Liver (tissue), 9 donors: ENCODE results near the gene CRACR2A. TPM values are rescaled to one million over a fixed set of nuclear protein-coding genes. Genes with fewer than 3 reads are reported as not detected.

ENCODE experiments used
- DNase-seq: peaks from one replicate; pipeline ENCODE4 v3.0.0-alpha.2; 2017; ENCODE audit warnings: low spot score
- H3K27ac ChIP-seq, 2 donors: one replicate each; pipeline ENCODE4 v1.7.0; 2013; ENCODE audit warnings: inconsistent platforms in 2 of 2, low read length in 2 of 2, control low read depth in 1 of 2, low read depth in 1 of 2, mild to moderate bottlenecking in 1 of 2
- H3K27me3 ChIP-seq, 4 donors: one replicate each; pipeline versions ENCODE4 v1.6.1 to v1.7.0; 2013; ENCODE audit warnings: low read length in 3 of 4, inconsistent platforms in 1 of 4, mild to moderate bottlenecking in 1 of 4, moderate library complexity in 1 of 4; ENCODE audit not compliant: control insufficient read depth in 4 of 4, insufficient read depth in 4 of 4
- H3K36me3 ChIP-seq, 4 donors: one replicate each; pipeline versions ENCODE4 v1.6.1 to v1.7.0; 2013; ENCODE audit warnings: low read length in 3 of 4, mild to moderate bottlenecking in 3 of 4, low read depth in 1 of 4, moderate library complexity in 1 of 4; ENCODE audit not compliant: control insufficient read depth in 4 of 4, insufficient read depth in 3 of 4
- H3K4me1 ChIP-seq, 4 donors: one replicate each; pipeline versions ENCODE4 v1.6.1 to v1.7.0; 2013; ENCODE audit warnings: low read length in 3 of 4, mild to moderate bottlenecking in 3 of 4, moderate library complexity in 1 of 4; ENCODE audit not compliant: control insufficient read depth in 4 of 4, insufficient read depth in 4 of 4
- H3K4me3 ChIP-seq, 3 donors: one replicate each; pipeline versions ENCODE4 v1.6.1 to v1.7.0; 2013; ENCODE audit warnings: low read length in 3 of 3, control low read depth in 1 of 3, low read depth in 1 of 3, mild to moderate bottlenecking in 1 of 3
- H3K9ac ChIP-seq, 2 donors: one replicate each; pipeline ENCODE4 v1.7.0; 2013; ENCODE audit warnings: low read length in 2 of 2, mild to moderate bottlenecking in 2 of 2, moderate library complexity in 2 of 2, control low read depth in 1 of 2, low read depth in 1 of 2
- H3K9me3 ChIP-seq, 4 donors: one replicate each; pipeline versions ENCODE4 v1.6.1 to v1.7.0; 2013; ENCODE audit warnings: low read length in 3 of 4; ENCODE audit not compliant: control insufficient read depth in 4 of 4
- ATF3 ChIP-seq: IDR thresholded peaks from 2 replicates; pipeline ENCODE4 v1.6.1; 2016; ENCODE audit warnings: antibody characterized with exemption
- FOXA2 ChIP-seq: IDR thresholded peaks from 2 replicates; pipeline ENCODE4 v1.6.1; 2016; ENCODE audit warnings: antibody characterized with exemption
- HNF4A ChIP-seq, 2 donors: conservative IDR thresholded peaks; 2 replicates each; pipeline ENCODE4 v1.6.1; 2016; ENCODE audit warnings: antibody characterized with exemption in 2 of 2, mild to moderate bottlenecking in 2 of 2
- HNF4G ChIP-seq: IDR thresholded peaks from 2 replicates; pipeline ENCODE4 v1.6.1; 2016; ENCODE audit warnings: antibody characterized with exemption
- MAX ChIP-seq: IDR thresholded peaks from 2 replicates; pipeline ENCODE4 v1.6.1; 2016; ENCODE audit warnings: antibody characterized with exemption
- RAD21 ChIP-seq, 2 donors: IDR thresholded peaks; 2 replicates each; pipeline ENCODE4 v1.6.1; 2016; ENCODE audit warnings: antibody characterized with exemption in 2 of 2, mild to moderate bottlenecking in 2 of 2
- REST ChIP-seq: IDR thresholded peaks from 2 replicates; pipeline ENCODE4 v1.6.1; 2016; ENCODE audit warnings: antibody characterized with exemption, mild to moderate bottlenecking
- SP1 ChIP-seq: IDR thresholded peaks from 2 replicates; pipeline ENCODE4 v1.6.1; 2018; ENCODE audit warnings: antibody characterized with exemption, mild to moderate bottlenecking
- TAF1 ChIP-seq: conservative IDR thresholded peaks from 2 replicates; pipeline ENCODE4 v1.6.1; 2016; ENCODE audit warnings: antibody characterized with exemption, mild to moderate bottlenecking
- YY1 ChIP-seq: IDR thresholded peaks from 2 replicates; pipeline ENCODE4 v1.6.1; 2016; ENCODE audit warnings: antibody characterized with exemption, mild to moderate bottlenecking
- ZBTB33 ChIP-seq: IDR thresholded peaks from 2 replicates; pipeline ENCODE4 v1.6.1; 2016; ENCODE audit warnings: antibody characterized with exemption
- WGBS: extraction: QIAGEN DNeasy Blood & Tissue Kit; methylation state at CpG from one replicate; pipeline ENCODE4 v1.1.7; 2013; 5-methylcytosine and 5-hydroxymethylcytosine counted together
- polyA plus RNA-seq, 2 donors: library from polyadenylated mRNA; stranded (reverse) in 1 of 2; unstranded in 1 of 2; fragments of 200-250 nt in 1 of 2; fragments of >200 nt in 1 of 2; fragmentation: Nextera tagmentation in 1 of 2; extraction: Ambion mirVana in 1 of 2; gene quantifications; one replicate each; pipeline versions ENCODE4 v1.2.1 to v1.2.3, GENCODE V29; 2013 to 2015
- total RNA-seq, 2 donors: library from RNA; depleted of rRNA; stranded (reverse); fragments of >200 nt; gene quantifications; one replicate each; pipeline ENCODE4 v1.2.3, GENCODE V29; 2014
- donor health status: healthy.
- donor health status: healthy.
- donor health status: healthy.
- donor health status: healthy.
- donor health status: healthy.

CRACR2A gene
- total and polyA plus RNA-seq, 4 donors, result 0.33 to 4.2 (median 1.4) TPM

GRCh38 chr12:3614806-3615466, 138.0 kb downstream of the CRACR2A start:
- peaks cover 0 to 2% (median 0%) of the 10 kb centered on the region in 4 donors for H3K36me3 ChIP-seq
- DNase-seq, result no peak
- no peak for TF ChIP-seq FOXA2
- TF ChIP-seq SP1, result no peak
- no peak for TF ChIP-seq HNF4G
- no peak for TF ChIP-seq YY1
- no peak for TF ChIP-seq MAX
- no peak for TF ChIP-seq ATF3
- TF ChIP-seq RAD21 (IDR thresholded peaks at IDR 0.05), result no peak
- WGBS, result 88% methylated on average over 16 of the region's 16 CpGs
- no peaks in the 10 kb centered on the region for H3K27me3 ChIP-seq
- no peak overlapping the region for H3K4me3 ChIP-seq
- no peaks in the 10 kb centered on the region for H3K9me3 ChIP-seq
- H3K9ac ChIP-seq, result no peak overlapping the region
- H3K27ac ChIP-seq, result no peak overlapping the region
- H3K4me1 ChIP-seq, result no peaks in the 10 kb centered on the region

GRCh38 chr12:3613641-3614395, 139.1 kb downstream of the CRACR2A start:
- Histone ChIP-seq H3K4me1 (no peaks in the 10 kb centered on the region), H3K4me3 (no peak overlapping the region), H3K9ac (no peak overlapping the region), H3K9me3 (no peaks in the 10 kb centered on the region), H3K27ac (no peak overlapping the region), H3K36me3 (peaks cover 0 to 2% (median 0%) of the 10 kb centered on the region in 4 donors), H3K27me3 (no peaks in the 10 kb centered on the region)
- 93% methylated on average over 13 of the region's 13 CpGs for WGBS
- DNase-seq, result no peak
- TF ChIP-seq ZBTB33, result no peak
- TF ChIP-seq TAF1, result no peak
- TF ChIP-seq REST, result no peak
- no peak for TF ChIP-seq MAX
- no peak for TF ChIP-seq HNF4A (conservative IDR thresholded peaks at IDR 0.05)
- no peak for TF ChIP-seq HNF4G
